Measurements from ENCODE around the gene SOST.

Gene SOST

GRCh38 chr17:43741636-43742035 is 17.0 kb downstream of the SOST start:
- no peak for DNase-seq (ENCODE audit: low read depth)

- no peak for DNase-seq (ENCODE audit: low read depth)
Measured at GRCh38 chr17:43740541-43740940, 18.1 kb downstream of the SOST start.

- DNase-seq (ENCODE audit: low read depth) = no peak
Measured at GRCh38 chr17:43737722-43738121, 20.9 kb downstream of the SOST start.

- DNase-seq (ENCODE audit: low read depth) = no peak
Measured at GRCh38 chr17:43736389-43736788, 22.2 kb downstream of the SOST start.

- DNase-seq (ENCODE audit: low read depth) = no peak
Measured at GRCh38 chr17:43734376-43734775, 24.2 kb downstream of the SOST start.

GRCh38 chr17:43733956-43734355 is 24.6 kb downstream of the SOST start:
- DNase-seq (ENCODE audit: low read depth) = no peak

- DNase-seq (ENCODE audit: low read depth) = no peak
Measured at GRCh38 chr17:43732958-43733357, 25.6 kb downstream of the SOST start.

GRCh38 chr17:43728081-43728480 is 30.5 kb downstream of the SOST start:
- DNase-seq (ENCODE audit: low read depth) = no peak

- no peak for DNase-seq (ENCODE audit: low read depth)
Measured at GRCh38 chr17:43723697-43724359, 34.8 kb downstream of the SOST start.

- no peak for DNase-seq (ENCODE audit: low read depth)
Measured at GRCh38 chr17:43722870-43723665, 35.5 kb downstream of the SOST start.

- DNase-seq (ENCODE audit: low read depth) = no peak
Measured at GRCh38 chr17:43722269-43722619, 36.3 kb downstream of the SOST start.

GRCh38 chr17:43721537-43722268 is 36.9 kb downstream of the SOST start:
- DNase-seq (ENCODE audit: low read depth) = no peak

- peak; percentile 56 for DNase-seq (ENCODE audit: low read depth)
Measured at GRCh38 chr17:43720311-43721060, 38.1 kb downstream of the SOST start.

- no peak for DNase-seq (ENCODE audit: low read depth)
Measured at GRCh38 chr17:43719578-43719977, 39.0 kb downstream of the SOST start.

GRCh38 chr17:43718544-43718943 is 40.0 kb downstream of the SOST start:
- no peak for DNase-seq (ENCODE audit: low read depth)

GRCh38 chr17:43717913-43718312 is 40.7 kb downstream of the SOST start:
- no peak for DNase-seq (ENCODE audit: low read depth)

- no peak for DNase-seq (ENCODE audit: low read depth)
Measured at GRCh38 chr17:43714465-43715149, 44.0 kb downstream of the SOST start.

GRCh38 chr17:43713494-43714162 is 45.0 kb downstream of the SOST start:
- DNase-seq (ENCODE audit: low read depth) = no peak

GRCh38 chr17:43712397-43712796 is 46.2 kb downstream of the SOST start:
- DNase-seq (ENCODE audit: low read depth) = no peak

GRCh38 chr17:43710101-43710500 is 48.5 kb downstream of the SOST start:
- DNase-seq (ENCODE audit: low read depth) = no peak

- no peak for DNase-seq (ENCODE audit: low read depth)
Measured at GRCh38 chr17:43709210-43709609, 49.4 kb downstream of the SOST start.
